SU-DHL-6 (cell line): ENCODE data around the gene PPIF.

Source experiments
- CTCF ChIP-seq: fragments of 200-600 bp; sonication (generic); IDR thresholded peaks from one replicate; pipeline ENCODE4 v1.5.1; 2017; ENCODE audit warnings: antibody characterized with exemption, mild to moderate bottlenecking, low read length, moderate library complexity; ENCODE audit not compliant: insufficient read depth, poor library complexity, severe bottlenecking
- EZH2phosphoT487 ChIP-seq: fragments of 200-600 bp; sonication (generic), shearing (Covaris generic); conservative IDR thresholded peaks from 2 replicates; pipeline ENCODE4 v1.6.1; 2018; ENCODE audit warnings: mild to moderate bottlenecking, antibody characterized with exemption, low read length, moderate library complexity, mixed read lengths

GRCh38 chr10:79392020-79392398 is 44.7 kb downstream of the PPIF start:
- TF ChIP-seq CTCF (no peak), EZH2phosphoT487 (no peak)
